ENCODE measurements around the gene ATRIP.

DNA sequence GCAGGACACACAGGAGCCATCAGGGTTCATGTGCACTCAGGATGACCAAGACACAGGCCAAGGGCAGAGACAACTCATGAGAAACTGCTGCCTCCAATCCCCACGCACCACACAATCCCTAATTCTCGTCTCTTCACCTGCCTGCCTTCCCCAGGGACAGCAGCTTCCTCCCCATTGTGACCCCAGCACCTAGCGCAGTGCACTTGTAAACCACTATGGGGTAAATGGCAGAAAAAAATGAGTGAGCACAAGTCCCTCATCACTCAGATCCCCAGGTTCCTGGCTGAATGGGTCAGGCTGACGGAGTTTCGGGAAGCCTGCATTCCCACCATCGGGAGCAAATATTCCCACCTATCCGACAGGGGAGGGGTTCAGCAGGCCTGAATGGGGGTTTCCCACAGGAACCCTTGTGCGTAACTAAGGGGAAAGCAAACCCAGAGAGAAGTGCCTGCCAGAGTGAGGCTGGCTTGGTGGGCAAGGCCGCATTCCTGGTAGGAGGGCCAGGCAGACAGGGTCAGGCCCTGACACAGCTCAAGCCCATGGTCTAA, 35.4 kb upstream of the ATRIP start:
- no peak for TF ChIP-seq EZH2 (IDR thresholded peaks at IDR 0.05)
- TF ChIP-seq, protein P1, sequence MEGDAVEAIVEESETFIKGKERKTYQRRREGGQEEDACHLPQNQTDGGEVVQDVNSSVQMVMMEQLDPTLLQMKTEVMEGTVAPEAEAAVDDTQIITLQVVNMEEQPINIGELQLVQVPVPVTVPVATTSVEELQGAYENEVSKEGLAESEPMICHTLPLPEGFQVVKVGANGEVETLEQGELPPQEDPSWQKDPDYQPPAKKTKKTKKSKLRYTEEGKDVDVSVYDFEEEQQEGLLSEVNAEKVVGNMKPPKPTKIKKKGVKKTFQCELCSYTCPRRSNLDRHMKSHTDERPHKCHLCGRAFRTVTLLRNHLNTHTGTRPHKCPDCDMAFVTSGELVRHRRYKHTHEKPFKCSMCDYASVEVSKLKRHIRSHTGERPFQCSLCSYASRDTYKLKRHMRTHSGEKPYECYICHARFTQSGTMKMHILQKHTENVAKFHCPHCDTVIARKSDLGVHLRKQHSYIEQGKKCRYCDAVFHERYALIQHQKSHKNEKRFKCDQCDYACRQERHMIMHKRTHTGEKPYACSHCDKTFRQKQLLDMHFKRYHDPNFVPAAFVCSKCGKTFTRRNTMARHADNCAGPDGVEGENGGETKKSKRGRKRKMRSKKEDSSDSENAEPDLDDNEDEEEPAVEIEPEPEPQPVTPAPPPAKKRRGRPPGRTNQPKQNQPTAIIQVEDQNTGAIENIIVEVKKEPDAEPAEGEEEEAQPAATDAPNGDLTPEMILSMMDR (IDR thresholded peaks at IDR 0.05) = no peak
